AG04450 (cell line): ENCODE results near the gene CPE. TPM values are rescaled to one million over a fixed set of nuclear protein-coding genes. Genes with fewer than 3 reads are reported as not detected.
A peak's percentile ranks its signal among the peaks of the same experiment; 100 is the strongest.

Experiments
- CTCF ChIA-PET: fragments of 300-600, 350-600 bp; formaldehyde crosslinking; extraction: SDS; loops from one replicate; lab custom pipeline; 2022; ENCODE audit warnings: antibody characterized with exemption, inconsistent platforms; lab: Charles Lee
- POLR2A ChIA-PET: fragments of 350-600 bp; formaldehyde crosslinking; extraction: SDS; loops from one replicate; lab custom pipeline; 2021; ENCODE audit warnings: antibody characterized with exemption, inconsistent platforms; lab: Yijun Ruan, JAX
- DNase-seq: peaks from one replicate; pipeline ENCODE4 v3.0.0-alpha.2; 2011; ENCODE audit warnings: low read depth, low spot score
- H3K27ac ChIP-seq: one replicate; pipeline ENCODE4 v1.5.1; 2012; ENCODE audit warnings: low read depth, low read length, control low read depth
- H3K27me3 ChIP-seq: one replicate; pipeline ENCODE4 v1.6.0; 2012; ENCODE audit warnings: low read length; ENCODE audit not compliant: control insufficient read depth, insufficient read depth
- H3K4me3 ChIP-seq: 2 replicates; pipeline ENCODE4 v1.5.1; 2011; ENCODE audit warnings: mild to moderate bottlenecking, low read depth, low read length, control low read depth
- H3K9me3 ChIP-seq: 2 replicates; pipeline ENCODE4 v1.5.1; 2012; ENCODE audit warnings: low read length; ENCODE audit not compliant: control insufficient read depth, insufficient read depth
- polyA plus RNA-seq: library from polyadenylated mRNA; depleted of rRNA; stranded (reverse); fragments of >200 nt; gene quantifications from 2 replicates; pipeline ENCODE4 v1.2.3, GENCODE V29; 2011
- TF ChIP-seq, protein P1 (sequence below): IDR thresholded peaks from 2 replicates; pipeline ENCODE4 v1.5.1; 2011; ENCODE audit warnings: low read depth, low read length, control low read depth, inconsistent platforms

The CPE gene
- polyA plus RNA-seq, 1 experiment = 11.8 TPM

- no peak overlapping the region for H3K4me3 ChIP-seq
- no peaks in the 10 kb centered on the region for H3K27me3 ChIP-seq
- H3K9me3 ChIP-seq = no peaks in the 10 kb centered on the region
- POLR2A ChIA-PET = no interaction called here
- TF ChIP-seq, protein P1, sequence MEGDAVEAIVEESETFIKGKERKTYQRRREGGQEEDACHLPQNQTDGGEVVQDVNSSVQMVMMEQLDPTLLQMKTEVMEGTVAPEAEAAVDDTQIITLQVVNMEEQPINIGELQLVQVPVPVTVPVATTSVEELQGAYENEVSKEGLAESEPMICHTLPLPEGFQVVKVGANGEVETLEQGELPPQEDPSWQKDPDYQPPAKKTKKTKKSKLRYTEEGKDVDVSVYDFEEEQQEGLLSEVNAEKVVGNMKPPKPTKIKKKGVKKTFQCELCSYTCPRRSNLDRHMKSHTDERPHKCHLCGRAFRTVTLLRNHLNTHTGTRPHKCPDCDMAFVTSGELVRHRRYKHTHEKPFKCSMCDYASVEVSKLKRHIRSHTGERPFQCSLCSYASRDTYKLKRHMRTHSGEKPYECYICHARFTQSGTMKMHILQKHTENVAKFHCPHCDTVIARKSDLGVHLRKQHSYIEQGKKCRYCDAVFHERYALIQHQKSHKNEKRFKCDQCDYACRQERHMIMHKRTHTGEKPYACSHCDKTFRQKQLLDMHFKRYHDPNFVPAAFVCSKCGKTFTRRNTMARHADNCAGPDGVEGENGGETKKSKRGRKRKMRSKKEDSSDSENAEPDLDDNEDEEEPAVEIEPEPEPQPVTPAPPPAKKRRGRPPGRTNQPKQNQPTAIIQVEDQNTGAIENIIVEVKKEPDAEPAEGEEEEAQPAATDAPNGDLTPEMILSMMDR = no peak
- no peak overlapping the region for H3K27ac ChIP-seq
- no peak for DNase-seq
- CTCF ChIA-PET = interaction anchor here (7.7 kb wide), 1 partner anchor 11 kb away, joined by 47 read pairs; no protein-coding TSS in a partner anchor
These were observed 125.4 kb downstream of the CPE start for GRCh38 chr4:165504184-165504583.

GRCh38 chr4:165505958-165506837 is 127.4 kb downstream of the CPE start:
- Histone ChIP-seq H3K9me3 (no peaks in the 10 kb centered on the region), H3K27ac (peak overlapping the region; percentile 47), H3K4me3 (no peak overlapping the region), H3K27me3 (no peaks in the 10 kb centered on the region)
- DNase-seq = peak; percentile 23
- TF ChIP-seq, protein P1 = no peak
- POLR2A ChIA-PET = interaction anchor here (0.8 kb wide), 1 partner anchor 32 kb away, joined by 3 read pairs; no protein-coding TSS in a partner anchor
- CTCF ChIA-PET = interaction anchor here (1.3 to 7.7 kb wide), 2 partner anchors 13 to 30 kb away, joined by 3 to 47 read pairs; no protein-coding TSS in a partner anchor

GRCh38 chr4:165506849-165507248 is 128.0 kb downstream of the CPE start:
- Histone ChIP-seq H3K27me3 (no peaks in the 10 kb centered on the region), H3K4me3 (no peak overlapping the region), H3K9me3 (no peaks in the 10 kb centered on the region), H3K27ac (peak overlapping the region; percentile 31)
- DNase-seq = no peak
- POLR2A ChIA-PET = interaction anchor here (0.8 kb wide), 1 partner anchor 32 kb away, joined by 3 read pairs; no protein-coding TSS in a partner anchor
- TF ChIP-seq, protein P1 = no peak
- CTCF ChIA-PET = interaction anchor here (1.3 to 7.7 kb wide), 2 partner anchors 13 to 30 kb away, joined by 3 to 47 read pairs; no protein-coding TSS in a partner anchor

- POLR2A ChIA-PET = no interaction called here
- H3K9me3 ChIP-seq = no peaks in the 10 kb centered on the region
- CTCF ChIA-PET = interaction anchor here (7.7 kb wide), 1 partner anchor 14 kb away, joined by 47 read pairs; no protein-coding TSS in a partner anchor
These were observed 128.6 kb downstream of the CPE start for GRCh38 chr4:165507381-165507780.

More at GRCh38 chr4:165507381-165507780, 128.6 kb downstream of the CPE start:
- no peak for DNase-seq
- Histone ChIP-seq H3K27me3 (no peaks in the 10 kb centered on the region), H3K27ac (no peak overlapping the region), H3K4me3 (no peak overlapping the region)
- TF ChIP-seq, protein P1 = no peak
